Epithelial cell of esophagus (primary cell): Measurements from ENCODE around the gene CCDC102B.
"Not testable (repeated sequence)": the region's sequence is repeated elsewhere in the genome, so short reads cannot be mapped to it uniquely, and the experiment has no call there.

Experiments used
- DNase-seq: peaks from one replicate; pipeline ENCODE4 v3.0.0; 2010; ENCODE audit warnings: low read depth
- H3K4me3 ChIP-seq: 2 replicates; pipeline ENCODE4 v1.5.1; 2011; ENCODE audit warnings: mild to moderate bottlenecking, low read length, control low read depth
- TF ChIP-seq, protein P1 (sequence below): IDR thresholded peaks from 2 replicates; pipeline ENCODE4 v1.5.1; 2011; ENCODE audit warnings: low read depth, mild to moderate bottlenecking, low read length, control low read depth, inconsistent platforms; ENCODE audit not compliant: insufficient read depth; ENCODE audit errors: missing control alignments

CCDC102B gene

DNA sequence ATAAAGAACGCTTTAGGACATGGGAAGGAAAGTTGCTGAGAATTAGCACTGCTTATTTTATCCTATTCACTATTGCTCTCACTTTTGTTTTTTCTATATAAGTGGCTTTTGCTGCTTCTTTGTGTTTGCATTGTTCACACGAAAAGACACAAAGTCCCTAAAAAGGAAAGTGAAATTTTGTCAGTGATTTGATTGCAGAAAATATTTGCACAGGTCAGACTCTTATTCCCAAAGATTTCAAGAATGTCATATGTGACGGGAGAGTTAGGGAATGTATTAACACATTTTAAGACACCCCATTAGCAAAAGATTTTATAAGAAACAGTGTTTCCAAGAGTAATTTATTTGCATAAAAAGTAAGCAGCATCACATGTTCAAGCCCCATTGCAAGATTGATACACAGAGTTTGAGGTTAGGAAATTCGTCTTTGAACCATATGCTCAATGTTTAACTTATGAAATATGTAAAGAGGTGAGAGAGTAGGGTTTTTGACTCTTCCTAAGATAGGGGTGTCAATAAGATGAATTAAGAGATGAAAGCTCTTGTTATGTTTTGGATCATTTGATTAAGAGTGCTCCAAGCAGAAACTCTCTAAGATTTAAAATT is 57.0 kb downstream of the CCDC102B start:
- DNase-seq: no peak
- no peak overlapping the region for H3K4me3 ChIP-seq
- TF ChIP-seq, protein P1, sequence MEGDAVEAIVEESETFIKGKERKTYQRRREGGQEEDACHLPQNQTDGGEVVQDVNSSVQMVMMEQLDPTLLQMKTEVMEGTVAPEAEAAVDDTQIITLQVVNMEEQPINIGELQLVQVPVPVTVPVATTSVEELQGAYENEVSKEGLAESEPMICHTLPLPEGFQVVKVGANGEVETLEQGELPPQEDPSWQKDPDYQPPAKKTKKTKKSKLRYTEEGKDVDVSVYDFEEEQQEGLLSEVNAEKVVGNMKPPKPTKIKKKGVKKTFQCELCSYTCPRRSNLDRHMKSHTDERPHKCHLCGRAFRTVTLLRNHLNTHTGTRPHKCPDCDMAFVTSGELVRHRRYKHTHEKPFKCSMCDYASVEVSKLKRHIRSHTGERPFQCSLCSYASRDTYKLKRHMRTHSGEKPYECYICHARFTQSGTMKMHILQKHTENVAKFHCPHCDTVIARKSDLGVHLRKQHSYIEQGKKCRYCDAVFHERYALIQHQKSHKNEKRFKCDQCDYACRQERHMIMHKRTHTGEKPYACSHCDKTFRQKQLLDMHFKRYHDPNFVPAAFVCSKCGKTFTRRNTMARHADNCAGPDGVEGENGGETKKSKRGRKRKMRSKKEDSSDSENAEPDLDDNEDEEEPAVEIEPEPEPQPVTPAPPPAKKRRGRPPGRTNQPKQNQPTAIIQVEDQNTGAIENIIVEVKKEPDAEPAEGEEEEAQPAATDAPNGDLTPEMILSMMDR: no peak

DNA sequence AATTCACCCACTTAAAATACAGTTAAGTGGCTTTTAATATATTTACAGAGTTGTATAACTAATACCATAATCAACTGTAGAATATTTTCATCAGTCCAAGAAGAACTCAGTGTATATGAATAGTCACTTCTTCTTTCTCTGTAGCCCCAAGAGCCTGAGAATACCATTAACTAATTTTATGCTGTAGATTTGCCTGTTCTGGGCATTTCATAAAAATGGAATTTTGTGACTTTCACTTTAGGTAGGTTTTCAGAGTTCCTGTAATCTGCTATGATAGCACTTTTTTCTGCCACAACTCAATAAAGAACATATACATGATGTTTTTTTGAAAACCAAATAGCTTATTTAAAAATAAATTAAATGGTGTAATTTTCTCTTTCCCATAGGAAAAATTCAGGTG is 57.6 kb downstream of the CCDC102B start:
- no peak overlapping the region for H3K4me3 ChIP-seq
- DNase-seq: no peak
- TF ChIP-seq, protein P1: no peak

DNA sequence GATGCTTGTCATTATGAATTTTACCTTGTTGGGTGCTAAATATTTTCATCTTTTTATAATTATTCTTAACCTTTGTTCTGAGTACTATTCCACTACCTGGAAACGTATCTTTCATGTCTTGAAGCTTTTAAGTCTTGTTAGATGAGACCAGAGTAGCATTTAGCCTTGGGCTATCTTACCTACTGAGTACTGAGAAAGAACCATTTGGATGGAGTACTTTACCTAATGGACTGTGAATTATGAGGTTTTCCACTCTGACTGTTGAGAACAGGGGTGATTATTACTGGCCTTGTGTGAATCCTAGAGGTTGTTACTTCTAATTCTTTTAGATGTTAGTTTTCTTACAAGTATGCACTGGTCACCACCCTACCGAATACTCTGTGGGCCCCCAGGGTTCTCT is 63.5 kb downstream of the CCDC102B start:
- H3K4me3 ChIP-seq: no peak overlapping the region
- TF ChIP-seq, protein P1: no peak
- DNase-seq: no peak

DNA sequence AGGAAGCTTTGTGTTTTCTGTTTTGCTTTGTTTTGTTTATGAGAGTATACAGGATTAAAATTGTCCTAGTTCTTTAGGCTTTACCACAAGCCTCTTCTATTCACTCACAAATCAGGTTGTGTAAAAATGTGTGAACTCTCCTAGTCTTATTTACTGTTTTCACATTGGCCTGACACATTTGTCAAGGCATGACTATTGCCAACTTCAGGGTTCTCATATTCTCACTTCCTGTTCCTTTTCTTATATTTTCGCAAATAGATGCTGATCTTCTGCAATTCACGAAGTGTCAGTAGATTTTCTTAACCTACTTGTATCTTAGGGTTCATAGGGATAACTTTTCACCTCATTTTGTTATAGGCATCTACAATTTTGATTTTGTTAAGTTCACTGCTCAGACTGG is 67.1 kb downstream of the CCDC102B start:
- no peak for DNase-seq
- no peak overlapping the region for H3K4me3 ChIP-seq
- TF ChIP-seq, protein P1: no peak

DNA sequence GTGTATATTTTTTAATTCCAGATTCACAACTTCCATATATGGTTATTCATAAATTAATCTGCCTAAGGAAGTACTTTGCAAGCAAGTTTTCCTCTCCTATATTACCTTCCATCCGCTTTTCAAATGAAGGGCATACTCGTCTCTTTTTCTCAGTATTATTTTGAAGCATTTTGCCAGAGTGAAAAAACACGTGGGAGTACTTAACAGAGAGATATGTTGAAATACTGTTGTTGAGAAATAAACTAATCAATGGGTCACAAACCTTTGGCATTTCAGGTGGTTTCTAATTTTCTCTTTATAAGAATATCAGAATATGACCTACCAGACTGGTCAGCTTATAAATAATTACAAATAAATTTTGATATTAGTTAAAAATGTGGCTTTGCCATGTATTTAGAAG is 67.6 kb downstream of the CCDC102B start:
- DNase-seq: no peak
- TF ChIP-seq, protein P1: no peak

DNA sequence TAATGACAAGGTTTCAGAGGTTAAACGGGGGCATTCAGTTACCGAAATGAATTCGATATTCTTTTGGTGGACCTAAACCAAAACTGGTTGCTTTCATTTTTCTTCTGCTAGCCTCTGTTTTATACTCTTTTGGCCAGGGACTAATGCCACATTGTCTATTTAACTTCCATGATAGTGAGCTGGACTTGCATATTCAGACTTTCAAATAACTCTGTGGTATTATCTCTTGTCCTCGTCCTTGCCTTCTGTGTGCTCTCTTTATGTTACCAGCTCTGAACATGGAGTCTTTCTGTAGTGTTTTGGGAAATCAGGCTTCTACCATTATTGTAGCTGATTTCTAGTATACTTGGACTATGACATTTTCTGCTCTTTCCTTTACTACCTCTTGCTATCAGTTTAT is 75.1 kb downstream of the CCDC102B start:
- no peak for DNase-seq
- TF ChIP-seq, protein P1: no peak
- H3K4me3 ChIP-seq: no peak overlapping the region

More for the DNA sequence above, 67.6 kb downstream of the CCDC102B start:
- no peak overlapping the region for H3K4me3 ChIP-seq

DNA sequence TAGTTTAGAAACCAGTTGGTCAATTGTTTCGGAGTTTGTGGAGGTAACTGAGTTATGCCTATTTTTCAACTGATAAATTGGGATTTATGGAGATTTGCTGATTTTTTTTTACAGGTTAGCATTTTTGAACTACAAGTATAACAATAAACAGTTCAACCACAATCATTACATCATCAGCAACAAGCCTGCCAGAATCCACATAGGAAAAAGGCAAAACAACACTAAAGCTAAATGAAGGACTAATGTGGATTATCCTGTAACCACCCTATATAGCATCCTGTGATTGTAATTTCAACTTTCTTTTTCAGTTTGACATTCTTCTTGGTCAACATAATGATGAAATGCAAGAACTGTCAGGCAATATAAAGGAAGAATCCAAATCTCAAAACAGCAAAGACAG is 76.5 kb downstream of the CCDC102B start:
- DNase-seq: no peak
- TF ChIP-seq, protein P1: no peak
- no peak overlapping the region for H3K4me3 ChIP-seq

DNA sequence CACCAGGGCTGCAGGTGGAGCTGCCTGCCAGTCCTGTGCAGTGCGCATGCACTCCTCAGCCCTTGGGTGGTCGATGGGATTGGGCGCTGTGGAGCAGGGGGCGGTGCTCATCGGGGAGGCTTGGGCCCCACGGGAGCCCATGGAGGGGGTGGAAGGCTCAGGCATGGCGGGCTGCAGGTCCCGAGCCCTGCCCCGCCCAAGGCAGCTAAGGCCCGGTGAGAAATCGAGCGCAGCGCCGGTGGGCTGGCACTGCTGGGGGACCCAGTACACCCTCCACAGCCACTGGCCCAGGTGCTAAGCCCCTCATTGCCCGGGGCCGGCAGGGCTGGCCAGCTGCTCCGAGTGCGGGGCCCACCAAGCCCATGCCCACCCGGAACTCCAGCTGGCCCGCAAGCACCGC is 82.1 kb downstream of the CCDC102B start:
- not testable (repeated sequence) for DNase-seq, H3K4me3 ChIP-seq
